ENCODE data around the gene PTPRR.

- TF ChIP-seq SP1 (IDR thresholded peaks at IDR 0.05) (no peak), ARNT (IDR thresholded peaks at IDR 0.05) (no peak), ELF4 (IDR thresholded peaks at IDR 0.05) (no peak), TARDBP (IDR thresholded peaks at IDR 0.05) (no peak), FOXK2 (IDR thresholded peaks at IDR 0.05) (no peak), HDGF (IDR thresholded peaks at IDR 0.05; ENCODE audit: borderline replicate concordance) (no peak), SUZ12 (IDR thresholded peaks at IDR 0.05) (no peak), ZNF384 (IDR thresholded peaks at IDR 0.05) (no peak), NFRKB (IDR thresholded peaks at IDR 0.05) (no peak), BHLHE40 (IDR thresholded peaks at IDR 0.05; ENCODE audit: borderline replicate concordance) (no peak), FOXM1 (IDR thresholded peaks at IDR 0.05; ENCODE audit: borderline replicate concordance) (no peak), LEF1 (IDR thresholded peaks at IDR 0.05; ENCODE audit: borderline replicate concordance) (no peak), CTBP1 (IDR thresholded peaks at IDR 0.05; ENCODE audit: borderline replicate concordance) (no peak)
- TF ChIP-seq, protein P1, sequence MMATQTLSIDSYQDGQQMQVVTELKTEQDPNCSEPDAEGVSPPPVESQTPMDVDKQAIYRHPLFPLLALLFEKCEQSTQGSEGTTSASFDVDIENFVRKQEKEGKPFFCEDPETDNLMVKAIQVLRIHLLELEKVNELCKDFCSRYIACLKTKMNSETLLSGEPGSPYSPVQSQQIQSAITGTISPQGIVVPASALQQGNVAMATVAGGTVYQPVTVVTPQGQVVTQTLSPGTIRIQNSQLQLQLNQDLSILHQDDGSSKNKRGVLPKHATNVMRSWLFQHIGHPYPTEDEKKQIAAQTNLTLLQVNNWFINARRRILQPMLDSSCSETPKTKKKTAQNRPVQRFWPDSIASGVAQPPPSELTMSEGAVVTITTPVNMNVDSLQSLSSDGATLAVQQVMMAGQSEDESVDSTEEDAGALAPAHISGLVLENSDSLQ (IDR thresholded peaks at IDR 0.05): no peak
These were observed 281.0 kb downstream of the PTPRR start for GRCh38 chr12:70639535-70639934.

Measured in HEK293T (cell line).